Adrenal gland (tissue), 5 donors: ENCODE results near the gene SNX9.

Experiments
- CTCF ChIP-seq, 6 experiments: fragments of 450-650 bp in 4 of 6; fragments of 200-600 bp in 2 of 6; sonication (generic) in 1 of 6; IDR thresholded peaks; 1 replicate in 5 of 6; 2 replicates in 1 of 6; pipeline versions ENCODE4 v1.5.1 to v1.8.0; 2016 to 2021; ENCODE audit warnings: antibody characterized with exemption in 6 of 6, mild to moderate bottlenecking in 2 of 6, moderate library complexity in 1 of 6
- POLR2A ChIP-seq, 2 donors: fragments of 450-650 bp; IDR thresholded peaks; one replicate each; pipeline ENCODE4 v1.6.1; 2017; ENCODE audit warnings: antibody characterized with exemption in 2 of 2, mild to moderate bottlenecking in 2 of 2, moderate library complexity in 1 of 2
- donor health status: DM: no; HTN: no; CAD: no.

- no peak for TF ChIP-seq CTCF (IDR thresholded peaks at IDR 0.05)
- TF ChIP-seq POLR2A (IDR thresholded peaks at IDR 0.05): no peak
Observed at GRCh38 chr6:157974967-157975366, 151.9 kb downstream of the SNX9 start.
